IPS-18c (cell line): ENCODE measurements around the gene NPAS3.

Source experiments
- H3K4me3 ChIP-seq: 2 replicates; pipeline ENCODE4 v1.7.0; 2013; ENCODE audit warnings: low read depth, mild to moderate bottlenecking, low read length, moderate library complexity; ENCODE audit not compliant: insufficient read depth
- H3K9me3 ChIP-seq: one replicate; pipeline ENCODE4 v1.6.1; 2013; ENCODE audit warnings: mild to moderate bottlenecking, low read length, moderate library complexity; ENCODE audit not compliant: control insufficient read depth, insufficient read depth

NPAS3 gene

DNA sequence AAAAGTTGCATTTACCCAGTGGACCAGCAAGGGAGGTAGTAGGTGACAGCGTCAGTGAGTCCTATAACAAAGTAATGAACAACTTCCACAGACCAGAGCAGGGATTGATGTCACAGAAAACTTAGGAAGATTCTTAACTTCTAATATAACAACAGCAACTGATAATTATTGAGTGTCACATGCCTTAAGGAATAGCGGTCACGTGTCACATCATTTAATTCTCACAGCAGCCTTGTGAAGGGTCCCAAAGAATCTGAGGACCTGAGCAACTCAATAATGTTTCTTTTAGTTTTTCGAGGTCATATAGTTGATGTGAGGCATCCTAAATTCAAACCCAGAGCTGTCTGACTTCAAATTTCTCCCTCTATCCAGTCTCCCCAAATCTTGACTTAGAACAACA is 590.0 kb downstream of the NPAS3 start:
- no peaks in the 10 kb centered on the region for H3K9me3 ChIP-seq
- no peak overlapping the region for H3K4me3 ChIP-seq

DNA sequence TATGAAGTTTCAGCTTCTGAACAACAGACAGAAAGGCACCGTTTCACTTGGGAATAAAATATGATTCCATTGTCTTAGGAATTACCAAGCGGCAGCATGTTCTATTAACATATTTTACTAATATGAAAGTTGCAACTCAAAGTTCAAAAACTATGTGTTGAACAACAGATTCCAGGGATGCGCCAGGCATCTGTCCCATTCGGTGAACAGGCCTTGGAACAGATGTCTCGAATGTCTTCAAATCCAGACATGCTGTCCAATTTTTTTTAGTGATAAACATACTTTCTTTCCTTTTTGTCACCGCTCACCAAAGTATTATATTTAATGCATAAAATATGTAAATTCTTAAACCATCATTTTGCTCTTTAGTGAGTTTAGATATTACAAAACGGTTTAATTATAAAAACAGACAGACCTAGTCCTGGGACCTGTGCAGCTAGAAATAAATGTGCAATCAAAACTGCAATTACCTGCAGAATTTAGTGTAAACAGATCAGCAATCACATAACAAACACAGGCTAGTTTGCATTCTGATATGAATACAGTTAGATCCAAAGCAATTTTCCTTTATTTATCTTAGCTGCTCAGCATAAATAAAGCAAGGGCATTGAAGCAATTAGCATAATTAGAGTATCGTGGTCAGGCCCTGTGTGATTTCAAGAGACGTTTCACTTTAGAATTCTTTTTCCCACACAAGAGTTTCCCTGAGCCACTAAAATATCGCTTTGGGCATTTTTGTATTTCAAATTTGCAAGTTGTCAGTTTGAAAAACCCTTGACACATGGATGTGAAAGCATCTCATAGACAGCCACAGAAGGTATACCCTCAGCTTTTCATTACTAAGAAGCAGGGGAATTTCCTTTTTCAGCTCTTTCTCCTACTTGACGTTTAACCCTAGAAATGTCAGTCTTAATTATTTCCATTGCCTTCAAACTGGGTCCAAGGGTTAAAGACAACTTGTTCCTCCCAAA is 591.4 kb downstream of the NPAS3 start:
- Histone ChIP-seq H3K9me3 (no peaks in the 10 kb centered on the region), H3K4me3 (no peak overlapping the region)

DNA sequence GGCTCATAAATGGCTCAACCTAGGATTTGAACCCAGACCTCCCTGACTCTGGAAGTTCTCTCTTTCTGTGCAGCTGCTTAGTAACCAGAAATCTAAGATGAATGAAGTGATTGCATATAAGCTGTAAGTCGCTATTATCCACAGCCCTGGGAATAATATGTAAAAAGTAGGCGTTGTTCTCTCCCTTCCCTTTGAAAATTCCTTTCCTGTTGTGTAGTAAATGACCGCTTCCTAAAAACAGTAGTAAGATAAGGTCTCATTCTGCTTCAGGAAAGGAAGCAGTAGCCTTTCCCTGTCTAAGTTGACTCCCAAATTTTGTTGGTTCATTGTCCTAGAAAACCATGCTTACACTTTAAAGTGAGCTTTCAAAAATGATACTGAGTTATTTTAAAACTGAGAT is 593.9 kb downstream of the NPAS3 start:
- H3K9me3 ChIP-seq, result no peaks in the 10 kb centered on the region
- H3K4me3 ChIP-seq, result no peak overlapping the region

DNA sequence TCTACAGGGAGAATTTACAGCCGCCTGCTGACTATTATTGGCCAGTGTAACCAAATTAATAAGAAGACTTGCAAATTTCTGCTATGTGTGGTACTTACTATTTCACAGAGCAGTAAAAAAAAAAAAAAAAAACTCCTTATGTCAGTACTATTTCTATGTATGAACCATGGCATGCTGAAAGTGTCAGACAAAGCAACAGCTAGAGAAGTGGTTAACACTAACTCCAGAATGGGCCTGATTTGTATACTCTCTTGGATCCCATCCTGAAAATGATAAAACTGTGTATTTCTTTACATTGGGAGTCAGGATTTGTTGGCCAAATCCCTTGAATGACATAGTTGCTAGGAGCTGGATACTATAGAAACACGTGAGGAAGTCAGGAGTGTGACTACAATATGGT is 595.4 kb downstream of the NPAS3 start:
- H3K4me3 ChIP-seq, result no peak overlapping the region

DNA sequence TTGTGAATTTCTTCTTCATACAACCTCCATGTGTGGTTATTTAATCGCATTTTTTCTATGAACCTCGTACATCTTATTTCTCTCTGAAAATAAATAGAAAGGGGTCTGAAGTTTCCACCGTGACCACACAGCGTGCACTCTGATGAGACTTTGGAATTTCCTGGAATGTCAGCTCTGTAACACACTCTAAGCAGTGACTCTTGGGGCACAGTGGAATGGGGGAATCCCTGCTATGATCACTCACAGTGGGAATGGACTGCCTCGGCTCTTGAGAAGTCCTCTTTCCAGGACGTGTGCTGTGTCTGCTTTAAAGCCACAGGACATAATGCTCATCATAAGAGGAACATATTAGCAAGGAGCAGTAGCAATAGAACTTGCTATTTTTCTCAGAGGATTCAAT is 596.0 kb downstream of the NPAS3 start:
- no peak overlapping the region for H3K4me3 ChIP-seq
- no peaks in the 10 kb centered on the region for H3K9me3 ChIP-seq

More for the DNA sequence above, 595.4 kb downstream of the NPAS3 start:
- no peaks in the 10 kb centered on the region for H3K9me3 ChIP-seq

DNA sequence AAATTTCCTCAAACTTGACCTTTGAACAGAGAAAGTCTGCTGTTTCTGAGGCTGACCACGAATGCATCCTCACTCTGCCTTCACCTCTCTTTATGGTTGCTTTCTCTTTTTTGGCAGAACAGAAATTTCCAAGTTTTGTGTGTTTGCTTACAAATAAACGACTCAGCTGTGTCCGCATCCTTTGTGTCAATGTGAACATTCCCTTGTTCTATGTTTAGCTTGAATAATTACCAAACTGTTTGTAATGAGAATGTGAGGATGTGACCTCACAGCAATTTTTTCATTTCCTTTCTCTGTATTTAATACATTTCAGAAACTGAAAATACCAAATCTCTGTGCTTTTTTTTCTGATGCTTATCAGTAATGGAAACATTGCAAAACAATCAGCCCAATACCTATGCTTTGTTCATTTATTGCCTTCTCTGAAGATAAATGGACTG is 601.3 kb downstream of the NPAS3 start:
- Histone ChIP-seq H3K4me3 (no peak overlapping the region), H3K9me3 (no peaks in the 10 kb centered on the region)

DNA sequence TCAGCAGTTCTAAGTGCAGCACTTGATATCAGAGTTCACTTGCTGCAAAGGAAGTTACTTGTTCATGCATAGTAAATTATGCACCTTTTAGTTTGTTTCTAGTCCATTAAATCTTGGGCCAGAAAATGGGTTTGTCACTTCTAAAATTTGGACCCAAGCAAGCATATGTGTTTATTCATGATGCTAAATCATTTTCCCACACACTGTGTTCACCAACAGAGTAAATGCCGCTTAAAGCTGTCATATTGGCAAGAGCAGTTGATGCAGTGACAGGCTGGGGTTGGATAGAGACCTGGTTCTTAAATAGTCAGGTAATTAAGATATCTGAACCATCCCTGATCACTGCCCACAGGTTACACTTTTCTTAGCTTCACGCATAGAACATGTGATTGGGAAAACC is 602.5 kb downstream of the NPAS3 start:
- H3K9me3 ChIP-seq, result no peaks in the 10 kb centered on the region
- H3K4me3 ChIP-seq, result no peak overlapping the region

DNA sequence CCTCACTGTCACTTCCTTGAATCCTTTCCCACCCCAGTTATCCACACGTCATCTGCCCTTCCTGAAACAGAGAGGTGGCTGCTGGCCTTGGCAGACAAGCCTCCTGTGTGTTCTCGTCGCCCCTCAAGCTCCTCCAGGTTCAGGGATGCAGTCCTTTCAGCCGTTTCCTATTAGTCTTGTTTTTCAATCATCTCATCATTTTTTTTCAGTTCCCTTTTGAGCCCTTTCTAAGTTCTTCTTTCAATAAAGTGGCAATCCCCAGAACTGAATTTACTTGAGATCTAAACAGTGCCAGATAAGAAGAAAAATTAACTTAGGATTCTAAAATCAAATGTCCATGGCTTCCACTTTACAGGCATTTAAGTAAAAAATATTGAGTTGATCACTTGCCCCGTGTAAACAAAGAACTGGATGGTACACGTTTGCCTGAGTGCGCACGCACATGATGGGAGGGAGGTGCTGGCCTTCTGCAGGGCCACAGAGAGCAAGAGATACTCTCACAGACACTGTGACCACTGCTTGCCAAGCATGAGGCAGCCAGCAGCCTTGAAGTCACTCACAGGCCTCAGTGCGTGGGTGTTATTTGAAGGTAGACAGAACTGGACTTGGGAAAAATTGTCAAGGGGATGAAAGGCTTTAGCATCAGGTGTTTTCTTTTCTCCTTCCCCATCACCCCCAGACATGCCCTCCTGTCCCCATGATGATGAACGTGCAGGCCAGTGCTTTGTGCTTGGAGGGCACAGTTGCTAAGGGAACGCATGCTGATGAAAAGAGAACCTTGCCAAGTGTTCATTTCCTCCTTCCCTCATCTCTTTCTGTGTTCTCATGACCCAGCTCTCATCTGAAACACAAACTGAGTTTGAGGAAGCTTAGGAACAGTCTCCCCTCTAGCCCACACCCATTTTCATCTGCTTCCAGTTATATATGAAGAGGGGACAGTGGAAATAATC is 603.9 kb downstream of the NPAS3 start:
- no peaks in the 10 kb centered on the region for H3K9me3 ChIP-seq
- no peak overlapping the region for H3K4me3 ChIP-seq

DNA sequence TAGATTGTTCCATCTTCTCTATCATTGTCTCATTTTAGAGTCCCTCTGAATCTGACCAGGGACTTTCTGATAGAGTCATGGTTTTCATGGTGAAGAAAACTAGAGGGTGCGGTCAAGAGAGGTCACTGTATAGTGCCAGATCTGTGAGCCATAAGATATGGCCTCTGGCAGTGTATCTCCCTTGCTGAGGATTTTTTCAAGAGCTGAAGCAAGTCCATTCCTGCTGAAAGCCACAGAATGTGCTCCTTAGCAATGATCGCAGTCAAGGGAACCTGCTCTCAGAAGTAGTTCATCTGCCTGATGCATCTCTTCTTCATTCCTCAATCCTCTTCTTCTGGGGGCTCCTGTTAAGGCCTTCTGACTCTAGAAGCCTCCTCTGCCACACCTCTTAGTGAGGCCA is 607.0 kb downstream of the NPAS3 start:
- H3K4me3 ChIP-seq, result no peak overlapping the region
- H3K9me3 ChIP-seq, result no peaks in the 10 kb centered on the region

DNA sequence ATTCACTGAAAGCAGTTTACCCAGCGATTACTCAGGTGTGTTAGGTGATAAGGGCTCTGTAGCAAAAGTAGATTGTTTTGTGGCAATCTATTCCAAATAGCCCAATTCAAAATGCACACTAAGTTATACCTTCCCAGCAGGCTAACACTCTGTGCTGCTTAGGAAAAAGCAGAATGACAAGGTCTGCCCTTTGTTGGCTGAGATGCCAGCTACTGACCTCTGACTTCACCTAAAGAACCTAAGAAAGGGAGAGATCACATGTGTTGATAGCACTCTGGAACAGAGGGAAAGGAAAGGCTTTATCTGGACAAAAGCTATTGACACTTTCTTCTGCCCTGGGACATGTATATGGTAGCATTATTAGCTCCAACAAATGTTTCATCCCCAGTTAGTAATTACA is 609.9 kb downstream of the NPAS3 start:
- no peaks in the 10 kb centered on the region for H3K9me3 ChIP-seq
- H3K4me3 ChIP-seq, result no peak overlapping the region

DNA sequence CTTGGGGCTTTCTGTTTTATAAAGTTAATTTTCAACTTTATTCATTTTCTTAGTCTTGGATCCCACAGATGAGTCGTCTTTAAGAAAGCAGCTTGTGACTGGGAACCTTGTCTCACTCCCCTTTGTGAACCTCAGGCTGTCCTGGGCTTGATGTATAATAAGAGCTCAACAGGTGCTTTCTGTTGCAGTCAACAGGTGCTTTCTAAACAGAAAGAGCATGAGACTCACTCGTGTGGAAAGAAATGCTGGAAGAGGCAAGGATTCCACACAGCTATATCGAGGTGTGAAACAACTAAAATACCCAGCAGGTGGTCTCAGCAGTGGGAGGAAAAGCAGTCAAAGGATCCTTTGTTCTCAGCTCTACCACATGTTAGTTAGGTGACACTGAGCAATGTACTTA is 613.3 kb downstream of the NPAS3 start:
- no peak overlapping the region for H3K4me3 ChIP-seq
- H3K9me3 ChIP-seq, result no peaks in the 10 kb centered on the region

DNA sequence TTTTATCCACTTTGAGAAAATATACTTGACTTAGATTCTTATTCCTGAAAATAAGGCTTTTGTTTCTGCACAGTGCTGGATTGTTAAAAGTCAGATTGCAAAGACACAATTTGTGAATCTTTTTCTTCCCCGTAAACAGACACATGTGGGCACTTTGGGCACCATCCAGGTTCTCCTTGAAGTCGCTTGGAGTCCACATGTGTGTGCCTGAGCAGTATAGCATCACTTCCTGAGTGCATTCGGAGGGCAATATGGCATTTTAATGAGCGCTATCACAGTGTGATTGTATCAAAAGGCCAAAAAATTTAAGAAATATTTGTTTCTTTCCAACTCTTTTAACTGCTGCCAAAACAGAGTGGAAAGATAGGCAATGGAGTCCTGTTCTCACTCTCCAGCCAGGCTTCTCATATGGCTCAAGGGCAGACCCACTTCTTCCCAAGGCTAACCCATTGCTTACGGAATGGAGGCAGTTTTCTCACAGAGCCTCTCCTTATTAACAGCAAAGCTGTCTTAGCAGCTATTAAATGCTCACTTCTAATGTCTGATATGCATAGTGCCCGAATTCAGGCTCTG is 615.1 kb downstream of the NPAS3 start:
- Histone ChIP-seq H3K9me3 (no peaks in the 10 kb centered on the region), H3K4me3 (no peak overlapping the region)

DNA sequence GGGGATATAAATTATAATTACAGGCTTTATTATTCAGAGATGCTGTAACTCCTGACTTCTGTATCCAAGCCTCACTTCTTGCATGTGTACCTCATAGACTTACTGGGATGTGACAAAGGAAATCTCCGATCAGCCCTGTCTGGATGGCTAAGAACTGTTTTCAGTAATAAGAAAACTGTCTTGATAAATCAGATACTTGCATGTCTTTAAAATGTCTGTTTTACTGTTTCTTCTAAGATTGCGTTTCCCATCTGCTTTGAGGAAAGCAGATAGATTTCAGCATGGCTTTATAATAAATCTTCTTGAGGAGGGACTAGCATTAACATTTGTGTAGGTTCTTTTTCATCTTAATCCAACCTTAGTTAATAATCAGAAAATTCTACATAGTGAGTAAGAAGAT is 616.3 kb downstream of the NPAS3 start:
- Histone ChIP-seq H3K4me3 (no peak overlapping the region), H3K9me3 (no peaks in the 10 kb centered on the region)

DNA sequence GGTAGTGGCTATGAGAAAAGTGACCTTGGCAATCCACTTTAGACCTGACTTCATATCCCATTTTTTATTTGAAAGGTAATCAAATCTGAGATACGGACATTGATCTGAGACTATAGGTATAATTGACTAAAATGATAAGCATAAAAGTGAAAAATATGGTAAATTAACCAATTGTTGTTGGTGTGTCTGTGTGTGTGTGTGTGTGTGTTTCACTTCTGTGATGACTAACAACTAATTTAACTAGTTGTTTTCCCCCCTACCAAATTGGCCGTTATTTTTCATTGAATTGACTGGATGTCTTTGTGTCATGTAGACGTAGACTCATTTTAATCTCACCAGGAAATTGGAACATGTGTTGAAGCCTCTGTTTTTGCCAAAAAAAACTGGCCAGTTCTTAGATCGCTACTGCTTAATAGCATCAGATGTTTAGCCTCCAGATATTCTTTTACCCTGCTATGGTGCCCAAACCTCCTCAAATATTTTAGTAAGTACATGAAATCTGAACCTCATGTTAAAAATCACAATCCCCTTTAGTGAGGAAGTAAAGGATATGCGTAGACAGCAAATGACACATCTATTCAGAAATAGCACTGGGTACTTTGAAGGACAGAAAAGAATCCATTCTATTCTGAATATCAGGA is 617.2 kb downstream of the NPAS3 start:
- no peak overlapping the region for H3K4me3 ChIP-seq
- H3K9me3 ChIP-seq, result no peaks in the 10 kb centered on the region

DNA sequence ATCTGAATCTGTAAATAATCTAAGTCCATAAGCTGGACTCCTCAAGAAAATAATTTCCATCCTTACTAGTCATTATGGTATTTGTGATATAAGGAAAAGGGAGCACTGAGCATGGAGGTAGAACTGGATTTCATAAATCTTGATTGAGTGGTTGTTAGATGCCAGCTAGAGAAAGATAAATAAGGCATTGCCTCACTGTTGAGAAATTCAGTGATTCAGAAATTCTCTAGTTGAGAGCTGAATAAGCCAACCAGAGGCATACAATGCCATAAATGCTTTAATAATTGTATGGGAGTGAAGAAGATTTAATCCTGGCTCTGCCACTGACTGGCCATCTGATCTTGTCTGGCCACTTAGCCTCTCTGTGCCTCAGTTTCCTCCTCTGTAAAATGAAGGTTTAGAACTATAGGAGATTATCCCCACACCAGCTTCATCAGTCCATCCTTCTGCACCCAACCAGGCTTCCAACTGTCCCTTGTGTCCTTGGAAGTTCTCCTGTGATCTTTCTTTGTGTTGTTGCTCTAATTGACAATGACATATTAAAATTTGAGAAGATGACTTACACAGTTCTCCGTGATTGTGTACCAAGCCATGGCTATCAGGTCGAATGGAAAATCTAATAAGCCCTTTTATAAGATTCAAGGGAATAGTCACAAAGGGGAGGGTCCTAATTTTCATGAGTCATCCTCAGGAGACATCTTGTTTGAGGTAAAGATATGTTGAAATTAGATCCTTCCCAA is 617.9 kb downstream of the NPAS3 start:
- Histone ChIP-seq H3K4me3 (no peak overlapping the region), H3K9me3 (no peaks in the 10 kb centered on the region)

DNA sequence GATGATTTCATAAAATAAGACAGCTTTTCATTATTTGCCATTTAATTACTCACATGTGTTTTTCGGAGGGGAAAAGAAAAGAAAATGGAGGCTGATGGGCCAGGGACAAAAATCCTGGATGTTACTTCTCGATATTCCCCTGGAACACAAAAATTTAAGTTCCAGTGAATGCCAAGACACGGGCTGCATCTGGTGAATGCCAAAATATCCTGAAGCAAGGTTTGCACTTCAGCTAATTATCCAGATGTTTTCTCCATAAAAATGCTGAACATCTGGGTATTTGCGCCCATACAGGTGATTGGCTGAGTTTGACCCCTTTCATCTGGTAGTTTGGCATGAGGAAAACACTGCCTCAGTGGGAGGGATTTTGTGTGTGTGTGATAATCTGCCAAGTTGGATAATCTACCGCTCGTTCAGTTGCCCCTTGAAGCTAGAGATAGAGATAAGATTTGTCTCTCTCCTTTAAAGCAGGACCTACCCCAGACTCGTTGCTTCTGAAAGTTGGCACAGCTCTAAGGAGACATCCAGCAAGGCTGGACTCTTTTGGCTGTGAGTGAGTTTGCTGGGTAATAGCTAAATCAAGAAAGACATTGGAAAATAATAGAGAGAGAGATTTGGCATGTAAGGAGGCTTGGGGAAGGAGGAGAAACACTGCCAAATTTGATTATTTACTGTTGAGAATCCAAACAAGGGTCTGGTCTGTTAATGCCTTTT is 622.2 kb downstream of the NPAS3 start:
- H3K4me3 ChIP-seq, result no peak overlapping the region
- H3K9me3 ChIP-seq, result no peaks in the 10 kb centered on the region
